Breast epithelium (tissue), 3 donors: ENCODE measurements around the gene GAST.

Source experiments
- POLR2A ChIP-seq: fragments of 450-650 bp; IDR thresholded peaks from one replicate; pipeline ENCODE4 v1.6.1; 2016; ENCODE audit warnings: antibody characterized with exemption, mild to moderate bottlenecking, moderate library complexity
- POLR2AphosphoS5 ChIP-seq, 3 donors: sonication (generic); formaldehyde crosslinking; IDR thresholded peaks; one replicate each; pipeline ENCODE4 v1.6.1; 2017; ENCODE audit warnings: antibody characterized with exemption in 3 of 3
- TF ChIP-seq, protein P1 (sequence below), 3 donors: fragments of 450-650 bp; IDR thresholded peaks; one replicate each; pipeline ENCODE4 v1.5.1; 2016 to 2017; ENCODE audit warnings: antibody characterized with exemption in 3 of 3, mild to moderate bottlenecking in 3 of 3, moderate library complexity in 3 of 3

- TF ChIP-seq, protein P1, sequence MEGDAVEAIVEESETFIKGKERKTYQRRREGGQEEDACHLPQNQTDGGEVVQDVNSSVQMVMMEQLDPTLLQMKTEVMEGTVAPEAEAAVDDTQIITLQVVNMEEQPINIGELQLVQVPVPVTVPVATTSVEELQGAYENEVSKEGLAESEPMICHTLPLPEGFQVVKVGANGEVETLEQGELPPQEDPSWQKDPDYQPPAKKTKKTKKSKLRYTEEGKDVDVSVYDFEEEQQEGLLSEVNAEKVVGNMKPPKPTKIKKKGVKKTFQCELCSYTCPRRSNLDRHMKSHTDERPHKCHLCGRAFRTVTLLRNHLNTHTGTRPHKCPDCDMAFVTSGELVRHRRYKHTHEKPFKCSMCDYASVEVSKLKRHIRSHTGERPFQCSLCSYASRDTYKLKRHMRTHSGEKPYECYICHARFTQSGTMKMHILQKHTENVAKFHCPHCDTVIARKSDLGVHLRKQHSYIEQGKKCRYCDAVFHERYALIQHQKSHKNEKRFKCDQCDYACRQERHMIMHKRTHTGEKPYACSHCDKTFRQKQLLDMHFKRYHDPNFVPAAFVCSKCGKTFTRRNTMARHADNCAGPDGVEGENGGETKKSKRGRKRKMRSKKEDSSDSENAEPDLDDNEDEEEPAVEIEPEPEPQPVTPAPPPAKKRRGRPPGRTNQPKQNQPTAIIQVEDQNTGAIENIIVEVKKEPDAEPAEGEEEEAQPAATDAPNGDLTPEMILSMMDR (IDR thresholded peaks at IDR 0.05): no peak
- TF ChIP-seq POLR2A (no peak), POLR2AphosphoS5 (IDR thresholded peaks at IDR 0.05) (no peak)
Observed at GRCh38 chr17:41751288-41751687, 39.2 kb downstream of the GAST start.
